Head of caudate nucleus (tissue), 42 donors: ENCODE results near the gene ZBED1.

Experiments used
- DNase-seq, 42 donors: peaks; one replicate each; pipeline versions ENCODE4 v3.0.0 to v3.0.0-alpha.2; 2020 to 2021; ENCODE audit warnings: mixed read lengths in 7 of 42
- intact Hi-C: fragments of 100-400 bp; cut with DNase I; formaldehyde crosslinking; loops from one replicate; pipeline ENCODE4 v1.15.0; 2022

ZBED1 gene

DNA sequence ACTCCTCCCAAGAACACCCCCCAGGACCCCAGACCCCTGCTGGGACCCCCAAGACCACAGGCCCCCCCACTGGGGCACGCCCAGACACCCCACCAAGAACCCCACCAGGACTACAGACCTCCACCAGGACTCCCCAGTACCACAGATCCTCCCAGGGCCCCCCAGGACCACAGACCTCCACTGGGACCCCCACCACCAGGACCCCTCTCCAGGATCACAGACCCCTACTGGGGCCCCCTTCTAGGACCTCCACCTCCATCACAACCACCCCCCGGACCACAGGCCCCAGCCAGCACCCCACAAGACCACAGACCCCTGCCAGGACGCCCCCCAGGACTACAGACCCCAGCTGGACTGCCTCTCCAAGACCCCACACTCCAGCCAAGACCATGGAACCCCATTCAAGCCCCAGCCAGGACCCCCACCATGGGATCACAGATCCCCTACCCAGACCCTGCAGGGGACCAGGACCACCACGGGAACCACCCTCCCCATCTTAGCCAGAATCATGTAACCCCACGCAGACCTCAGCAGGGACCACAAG, 855 bp upstream of the ZBED1 start:
- peak in 2 of 42 donors; percentile 32 to 40 for DNase-seq
- intact Hi-C loops: no loop called here

DNA sequence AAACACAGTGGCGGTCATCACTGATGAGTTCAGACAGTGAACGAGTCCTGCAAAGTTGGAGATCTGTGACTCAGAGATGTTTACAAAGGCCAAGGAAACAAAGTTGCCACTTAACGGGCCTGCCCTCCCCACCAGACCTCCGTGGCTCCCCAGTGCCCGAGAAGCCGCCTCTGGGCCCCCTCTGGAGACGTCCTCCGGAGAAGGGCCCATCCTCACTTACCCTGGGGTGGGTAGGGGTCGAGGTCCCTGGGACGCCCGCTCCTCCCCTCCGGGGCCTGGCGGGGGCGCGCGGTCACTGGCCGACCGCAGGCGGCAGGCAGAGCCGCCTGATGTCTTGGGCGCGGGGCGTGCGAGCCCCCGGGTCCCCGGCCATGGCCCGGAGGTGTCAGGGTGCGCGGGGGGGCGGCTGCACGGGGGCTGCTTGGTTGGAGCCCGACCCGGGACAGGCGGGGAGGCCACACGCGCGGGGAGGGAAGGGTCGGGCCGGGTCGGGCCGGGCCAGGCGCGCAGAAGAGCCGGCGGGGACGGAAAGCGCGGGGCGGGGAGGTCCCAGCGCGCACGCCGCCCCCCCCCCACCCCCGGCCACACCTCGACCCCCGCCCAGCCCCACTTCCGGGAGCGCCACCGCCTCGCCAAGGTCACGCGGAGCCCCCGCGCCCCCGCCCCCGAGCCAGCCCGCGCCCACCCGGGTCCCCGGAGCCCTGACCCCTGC, 529 bp downstream of the ZBED1 start:
- intact Hi-C loops: no loop called here
- DNase-seq: peak in 29 of 42 donors; percentile 7 to 65 (median 29)

DNA sequence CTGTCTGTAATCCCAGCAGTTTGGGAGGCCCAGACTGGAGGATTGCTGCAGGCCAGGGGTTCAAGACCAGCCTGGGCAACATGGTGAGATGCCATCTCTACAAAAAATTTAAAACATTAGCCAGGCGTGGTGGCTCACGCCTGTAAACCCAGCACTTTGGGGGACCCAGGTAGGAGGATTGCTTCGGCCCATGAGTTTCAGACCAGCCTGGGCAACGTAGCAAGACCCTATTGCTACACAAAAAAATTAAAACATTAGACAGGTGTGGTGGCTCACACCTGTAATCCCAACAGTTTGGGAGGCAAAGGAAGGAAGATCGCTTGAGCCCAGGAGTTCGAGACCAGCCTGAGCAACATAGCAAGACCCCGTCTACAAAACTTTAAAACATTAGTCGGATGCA, 1.3 kb downstream of the ZBED1 start:
- intact Hi-C loops: no loop called here
- peak in 5 of 42 donors; percentile 4 to 36 (median 19) for DNase-seq

DNA sequence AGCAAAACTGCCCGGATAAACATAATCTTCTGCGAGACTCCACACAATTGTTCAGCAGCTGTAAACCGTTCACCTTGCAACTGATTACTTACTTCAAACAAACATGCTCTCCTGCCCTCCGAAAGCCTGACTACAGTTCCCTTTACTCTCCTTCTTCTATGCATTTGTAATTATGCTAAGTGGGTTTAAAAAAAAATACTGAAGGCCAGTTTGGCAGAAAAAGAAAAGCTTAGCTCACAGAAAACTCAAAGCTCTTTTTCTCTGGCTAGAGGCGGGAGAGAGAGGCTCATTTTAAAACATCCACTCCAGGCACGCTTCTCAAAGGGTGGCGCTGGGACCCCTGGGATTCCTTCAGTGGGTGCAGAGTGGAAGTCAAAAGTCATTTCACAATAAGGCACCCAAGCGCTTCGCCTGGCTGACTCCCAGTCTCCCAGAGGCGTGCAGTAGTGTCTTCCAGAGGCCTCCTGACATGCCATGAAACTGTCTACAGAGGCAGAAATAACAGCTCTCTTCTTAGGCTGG, 1.9 kb downstream of the ZBED1 start:
- intact Hi-C loops: no loop called here
- DNase-seq: peak in 26 of 42 donors; percentile 20 to 65 (median 35)

GRCh38 chrX:2497961-2498780, 2.6 kb downstream of the ZBED1 start:
- peak in 12 of 42 donors; percentile 15 to 70 (median 38) for DNase-seq
- intact Hi-C loops: no loop called here

DNA sequence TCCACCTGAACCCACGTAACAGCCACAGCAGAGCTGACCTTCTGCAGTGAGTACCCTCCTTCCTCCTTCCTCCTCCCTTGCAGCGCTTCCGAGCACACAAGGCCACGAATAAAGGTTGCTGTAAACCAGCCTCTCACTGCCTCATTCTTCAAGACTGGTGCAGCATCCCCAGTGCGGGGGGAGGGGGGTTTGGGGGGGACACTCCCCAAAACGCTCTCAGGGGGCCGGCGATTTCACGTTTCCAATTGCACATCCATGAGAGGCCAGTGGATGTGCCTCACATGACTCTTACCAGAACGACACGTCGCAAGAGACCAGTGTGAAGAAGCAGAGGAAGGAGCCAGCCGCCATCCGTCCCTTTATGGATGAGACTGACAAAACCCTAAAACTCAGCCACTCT, 5.2 kb downstream of the ZBED1 start:
- intact Hi-C loops: no loop called here
- peak in 2 of 42 donors; percentile 4 to 31 for DNase-seq

DNA sequence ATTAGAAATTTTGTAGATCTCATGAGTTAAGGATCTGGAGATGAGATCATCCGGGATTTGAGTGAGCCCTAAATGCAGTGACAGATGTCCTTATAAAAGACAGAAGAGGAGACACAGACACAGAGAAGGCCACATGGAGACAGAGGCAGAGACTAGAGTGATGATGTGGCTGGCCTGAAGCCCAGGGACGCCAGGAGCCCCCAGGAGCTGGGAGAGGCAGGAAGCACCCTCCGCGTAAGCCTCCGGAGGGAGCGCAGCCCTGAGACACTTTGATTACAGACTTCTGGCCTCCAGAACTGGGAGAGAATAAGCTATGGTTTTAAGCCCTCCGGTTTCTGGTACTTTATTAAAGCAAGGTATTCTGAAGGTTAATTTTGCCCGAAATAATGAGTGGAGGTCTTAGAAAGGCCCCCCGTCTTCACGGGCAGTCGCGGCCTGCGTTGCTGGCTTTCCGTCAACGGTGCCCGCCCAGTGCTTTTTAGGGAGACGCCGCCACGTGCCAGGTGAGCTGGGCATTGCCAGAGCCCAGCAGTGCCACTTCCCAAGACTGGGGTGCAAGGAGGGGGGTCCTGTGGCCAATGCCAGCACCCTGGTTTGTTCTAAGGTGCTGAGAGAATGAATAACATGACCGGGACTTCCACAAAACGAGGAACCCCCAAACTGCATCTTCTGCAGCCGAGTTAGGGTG, 8.1 kb downstream of the ZBED1 start:
- DNase-seq: no peak
- intact Hi-C loops: no loop called here

- intact Hi-C loops: no loop called here
Observed at GRCh38 chrX:2490634-2491033, 10.1 kb downstream of the ZBED1 start.

GRCh38 chrX:2489446-2490445, 11.0 kb downstream of the ZBED1 start:
- intact Hi-C loops: no loop called here
- peak in 1 of 42 donors; percentile 16 for DNase-seq

More at GRCh38 chrX:2490634-2491033, 10.1 kb downstream of the ZBED1 start:
- DNase-seq: no peak

- intact Hi-C loops: no loop called here
- no peak for DNase-seq
Observed at GRCh38 chrX:2488621-2489285, 12.0 kb downstream of the ZBED1 start.

DNA sequence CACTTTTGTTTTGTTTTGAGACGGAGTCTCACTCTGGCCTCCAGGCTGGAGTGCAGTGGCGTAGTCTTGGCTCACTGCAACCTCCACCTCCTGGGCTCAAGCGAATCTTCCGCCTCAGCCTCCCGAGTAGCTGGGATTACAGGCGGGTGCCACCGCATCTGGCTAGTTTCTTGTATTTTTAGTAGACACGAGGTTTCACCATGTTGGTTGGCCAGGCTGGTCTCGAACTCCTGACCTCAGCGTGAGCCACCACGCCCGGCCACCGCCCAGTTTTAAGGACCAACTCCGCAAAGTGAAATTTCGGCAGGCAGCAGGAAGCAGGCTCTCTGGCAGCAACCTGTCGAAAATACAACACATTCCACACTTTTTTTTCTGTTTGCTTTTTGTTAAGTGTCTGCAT, 13.4 kb downstream of the ZBED1 start:
- intact Hi-C loops: no loop called here
- no peak for DNase-seq

- no peak for DNase-seq
- intact Hi-C loops: no loop called here
Observed at GRCh38 chrX:2486476-2487133, 14.2 kb downstream of the ZBED1 start.

- DNase-seq: no peak
- intact Hi-C loops: no loop called here
Observed at GRCh38 chrX:2485789-2486345, 14.9 kb downstream of the ZBED1 start.

GRCh38 chrX:2484721-2485648, 15.8 kb downstream of the ZBED1 start:
- intact Hi-C loops: no loop called here
- DNase-seq: peak in 31 of 42 donors; percentile 14 to 70 (median 34)

DNA sequence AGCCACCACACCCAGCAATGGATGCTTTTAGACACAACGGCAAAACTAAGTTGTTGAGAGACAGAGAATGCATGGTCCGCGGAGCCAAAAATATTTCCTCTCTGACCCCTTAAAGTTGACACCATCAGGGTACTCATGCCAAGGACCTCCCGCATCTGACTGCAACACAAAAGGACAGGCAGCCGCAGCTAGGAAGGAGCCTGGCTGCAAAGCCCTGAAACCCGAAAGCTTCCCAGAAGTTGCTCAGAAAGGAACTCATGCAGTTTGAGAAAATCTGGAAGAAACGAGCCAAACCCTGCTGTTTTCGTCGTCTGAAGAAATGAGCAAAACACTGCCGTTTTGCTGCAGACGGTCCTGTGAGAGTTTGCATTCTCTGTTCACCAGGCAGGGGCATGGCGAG, 16.5 kb downstream of the ZBED1 start:
- peak in 6 of 42 donors; percentile 9 to 57 (median 26) for DNase-seq

More for the DNA sequence above, 16.5 kb downstream of the ZBED1 start:
- intact Hi-C loops: no loop called here
